Ishikawa (cell line): ENCODE data around the gene HRC.

ENCODE experiments used
- CEBPB ChIP-seq: IDR thresholded peaks from 2 replicates; pipeline ENCODE4 v1.6.1; 2012
- CREB1 ChIP-seq: IDR thresholded peaks from 2 replicates; pipeline ENCODE4 v1.6.1; 2012; ENCODE audit warnings: low read depth
- EGR1 ChIP-seq: IDR thresholded peaks from 2 replicates; pipeline ENCODE4 v1.6.1; 2012
- EP300 ChIP-seq: IDR thresholded peaks from 2 replicates; pipeline ENCODE4 v1.6.1; 2012; ENCODE audit warnings: borderline replicate concordance
- MAX ChIP-seq: IDR thresholded peaks from 2 replicates; pipeline ENCODE4 v1.6.1; 2012
- NFIC ChIP-seq: IDR thresholded peaks from 2 replicates; pipeline ENCODE4 v1.6.1; 2012
- RAD21 ChIP-seq: IDR thresholded peaks from 2 replicates; pipeline ENCODE4 v1.6.1; 2012; ENCODE audit warnings: low read depth
- REST ChIP-seq: IDR thresholded peaks from 2 replicates; pipeline ENCODE4 v1.6.1; 2012; ENCODE audit warnings: low read depth, mild to moderate bottlenecking
- TAF1 ChIP-seq: IDR thresholded peaks from 2 replicates; pipeline ENCODE4 v1.6.1; 2012; ENCODE audit warnings: low read depth, mild to moderate bottlenecking
- TCF12 ChIP-seq: IDR thresholded peaks from 2 replicates; pipeline ENCODE4 v1.6.1; 2012; ENCODE audit warnings: low read depth
- USF1 ChIP-seq: IDR thresholded peaks from 2 replicates; pipeline ENCODE4 v1.6.1; 2012
- YY1 ChIP-seq: IDR thresholded peaks from 2 replicates; pipeline ENCODE4 v1.6.1; 2012; ENCODE audit warnings: low read depth
- ZBTB7A ChIP-seq: IDR thresholded peaks from 2 replicates; pipeline ENCODE4 v1.6.1; 2012; ENCODE audit warnings: low read depth

- TF ChIP-seq ZBTB7A (no peak), REST (no peak; the same call in 1 of the 2 replicates), EGR1 (no peak), MAX (peak; percentile 63), CREB1 (no peak), EP300 (no peak), CEBPB (0 out of 2 replicates have a peak, but pooled peaks have one; percentile 21), TAF1 (0 out of 2 replicates have a peak, but pooled peaks have one; percentile 33), RAD21 (no peak), USF1 (no peak), YY1 (no peak), NFIC (no peak), TCF12 (peak; percentile 6; the same call in 1 of the 2 replicates)
These were observed 5.5 kb downstream of the HRC start for GRCh38 chr19:49149652-49150105.
